Measurements from ENCODE around the gene SOCS2.

SOCS2 gene

GRCh38 chr12:93568091-93568490 lies 4.4 kb upstream of the SOCS2 start:
- DNase-seq, result no peak

GRCh38 chr12:93569301-93569655 lies 3.2 kb upstream of the SOCS2 start:
- no peak for DNase-seq

GRCh38 chr12:93569656-93570551 lies 2.6 kb upstream of the SOCS2 start:
- peak; percentile 70 for DNase-seq

GRCh38 chr12:93570552-93571364 lies 1.7 kb upstream of the SOCS2 start:
- DNase-seq, result peak; percentile 90 to 92

- DNase-seq, result peak; percentile 59 to 68
These were observed 1.0 kb upstream of the SOCS2 start for GRCh38 chr12:93571365-93571924.

GRCh38 chr12:93572712-93573551 lies 457 bp downstream of the SOCS2 start:
- peak in 1 of 2 experiments; percentile 26 for DNase-seq

- DNase-seq, result peak; percentile 11 to 16
These were observed 1.2 kb downstream of the SOCS2 start for GRCh38 chr12:93573552-93574223.

- DNase-seq, result no peak
These were observed 4.7 kb downstream of the SOCS2 start for GRCh38 chr12:93577222-93577621.

- no peak for DNase-seq
These were observed 5.7 kb downstream of the SOCS2 start for GRCh38 chr12:93578221-93578620.

GRCh38 chr12:93580682-93581081 lies 8.2 kb downstream of the SOCS2 start:
- no peak for DNase-seq

- DNase-seq, result no peak
These were observed 8.9 kb downstream of the SOCS2 start for GRCh38 chr12:93581370-93581769.

GRCh38 chr12:93582351-93582750 lies 9.9 kb downstream of the SOCS2 start:
- DNase-seq, result no peak

- DNase-seq, result no peak
These were observed 11.3 kb downstream of the SOCS2 start for GRCh38 chr12:93583627-93584392.

GRCh38 chr12:93585247-93585646 lies 12.8 kb downstream of the SOCS2 start:
- no peak for DNase-seq

GRCh38 chr12:93587611-93588010 lies 15.1 kb downstream of the SOCS2 start:
- no peak for DNase-seq

- no peak for DNase-seq
These were observed 16.6 kb downstream of the SOCS2 start for GRCh38 chr12:93589081-93589480.

- peak; percentile 15 to 16 for DNase-seq
These were observed 18.8 kb downstream of the SOCS2 start for GRCh38 chr12:93591137-93591868.

- no peak for DNase-seq
These were observed 20.3 kb downstream of the SOCS2 start for GRCh38 chr12:93592641-93593406.

- DNase-seq, result no peak
These were observed 21.4 kb downstream of the SOCS2 start for GRCh38 chr12:93593843-93594242.
